Measurements from ENCODE around the gene ADGB.

The ADGB gene

DNA sequence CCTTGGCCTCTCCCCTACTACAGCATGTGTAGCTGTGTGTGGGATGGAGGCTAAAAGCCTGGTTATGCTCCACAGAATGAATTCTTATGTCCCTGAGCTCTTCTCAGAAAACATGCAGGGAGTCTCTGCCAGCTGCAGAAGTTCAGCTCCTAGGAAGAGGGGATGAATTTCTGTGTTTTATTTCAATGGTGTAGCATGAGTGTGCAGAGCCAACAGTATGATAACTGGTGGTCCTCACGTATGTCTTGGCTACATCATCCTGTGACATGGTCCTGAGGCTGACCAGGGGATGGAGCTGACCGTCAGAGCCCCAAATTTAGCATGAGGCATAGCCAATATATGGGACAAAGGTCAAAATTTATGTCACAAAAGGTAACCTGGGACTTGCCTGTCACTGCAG lies 266.1 kb downstream of the ADGB start:
- DNase-seq = no peak

Data from eye (tissue), 1 donor.